Thyroid gland (tissue), 4 donors: ENCODE measurements around the gene TAF4B.
"Not testable (repeated sequence)": the region's sequence is repeated elsewhere in the genome, so short reads cannot be mapped to it uniquely, and the experiment has no call there.

Experiments
- POLR2A ChIP-seq, 2 donors: fragments of 450-650 bp; IDR thresholded peaks; one replicate each; pipeline ENCODE4 v1.6.1; 2017; ENCODE audit warnings: antibody characterized with exemption in 2 of 2, mild to moderate bottlenecking in 2 of 2, moderate library complexity in 1 of 2
- TF ChIP-seq, protein P1 (sequence below), 6 experiments: fragments of 200-600 bp in 3 of 6; fragments of 450-650 bp in 3 of 6; sonication (generic) in 3 of 6; IDR thresholded peaks; one replicate each; pipeline ENCODE4 v1.5.1; 2016 to 2019; ENCODE audit warnings: antibody characterized with exemption in 6 of 6, mild to moderate bottlenecking in 2 of 6, inconsistent platforms in 1 of 6, moderate library complexity in 1 of 6

DNA sequence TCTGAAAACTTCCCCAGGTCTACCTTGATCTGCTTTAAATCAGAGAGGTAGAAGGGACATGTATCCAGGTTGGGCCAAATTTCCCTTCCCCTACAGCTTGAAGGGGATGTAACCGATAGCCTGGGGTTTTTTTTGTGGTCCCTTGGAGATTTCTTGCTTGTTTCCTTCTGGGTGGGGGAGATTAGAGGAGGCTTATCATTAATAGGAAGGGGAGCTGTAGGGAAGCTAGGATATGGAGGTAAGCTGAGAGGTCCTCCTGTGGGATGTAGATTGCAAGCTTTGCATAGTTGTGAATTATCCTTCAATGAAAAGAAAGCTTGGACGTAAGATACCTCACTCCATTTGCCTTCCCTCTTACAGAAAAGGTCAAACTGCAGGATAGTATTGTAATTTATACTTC is 11.1 kb downstream of the TAF4B start:
- not testable (repeated sequence) for TF ChIP-seq POLR2A (IDR thresholded peaks at IDR 0.05)
- TF ChIP-seq, protein P1, sequence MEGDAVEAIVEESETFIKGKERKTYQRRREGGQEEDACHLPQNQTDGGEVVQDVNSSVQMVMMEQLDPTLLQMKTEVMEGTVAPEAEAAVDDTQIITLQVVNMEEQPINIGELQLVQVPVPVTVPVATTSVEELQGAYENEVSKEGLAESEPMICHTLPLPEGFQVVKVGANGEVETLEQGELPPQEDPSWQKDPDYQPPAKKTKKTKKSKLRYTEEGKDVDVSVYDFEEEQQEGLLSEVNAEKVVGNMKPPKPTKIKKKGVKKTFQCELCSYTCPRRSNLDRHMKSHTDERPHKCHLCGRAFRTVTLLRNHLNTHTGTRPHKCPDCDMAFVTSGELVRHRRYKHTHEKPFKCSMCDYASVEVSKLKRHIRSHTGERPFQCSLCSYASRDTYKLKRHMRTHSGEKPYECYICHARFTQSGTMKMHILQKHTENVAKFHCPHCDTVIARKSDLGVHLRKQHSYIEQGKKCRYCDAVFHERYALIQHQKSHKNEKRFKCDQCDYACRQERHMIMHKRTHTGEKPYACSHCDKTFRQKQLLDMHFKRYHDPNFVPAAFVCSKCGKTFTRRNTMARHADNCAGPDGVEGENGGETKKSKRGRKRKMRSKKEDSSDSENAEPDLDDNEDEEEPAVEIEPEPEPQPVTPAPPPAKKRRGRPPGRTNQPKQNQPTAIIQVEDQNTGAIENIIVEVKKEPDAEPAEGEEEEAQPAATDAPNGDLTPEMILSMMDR (IDR thresholded peaks at IDR 0.05) = not testable (repeated sequence)
